Natural killer cell (primary cell): Measurements from ENCODE around the gene GPR4. TPM values are rescaled to one million over a fixed set of nuclear protein-coding genes. Genes with fewer than 3 reads are reported as not detected.

Experiments
- ATAC-seq, 3 donors: fragments of 150-1000 bp in 2 of 3; fragments of 200-7000 bp in 1 of 3; cut with Tn5 transposase; 1 replicate in 1 of 3; 2 replicates in 2 of 3; pipeline ENCODE4 v1.10.0; 2021; ENCODE audit warnings: mild to moderate bottlenecking in 2 of 3, moderate library complexity in 2 of 3
- DNase-seq, 2 donors: peaks; one replicate each; pipeline versions ENCODE4 v3.0.0 to v3.0.0-alpha.2; 2013 to 2021; ENCODE audit warnings: mixed read lengths in 1 of 2
- H3K27ac ChIP-seq: one replicate; pipeline ENCODE4 v1.5.1; 2013; ENCODE audit warnings: mild to moderate bottlenecking, low read length
- H3K27me3 ChIP-seq: one replicate; pipeline ENCODE4 v1.6.1; 2013; ENCODE audit warnings: low read length; ENCODE audit not compliant: control insufficient read depth, insufficient read depth
- H3K36me3 ChIP-seq: one replicate; pipeline ENCODE4 v1.6.1; 2013; ENCODE audit warnings: low read length; ENCODE audit not compliant: control insufficient read depth, insufficient read depth
- H3K4me1 ChIP-seq: one replicate; pipeline ENCODE4 v1.6.1; 2013; ENCODE audit warnings: low read length; ENCODE audit not compliant: control insufficient read depth, insufficient read depth
- H3K4me3 ChIP-seq: one replicate; pipeline ENCODE4 v1.5.1; 2013; ENCODE audit warnings: low read length
- H3K9me3 ChIP-seq: one replicate; pipeline ENCODE4 v1.6.1; 2013; ENCODE audit warnings: low read length; ENCODE audit not compliant: control insufficient read depth, insufficient read depth
- H3K27ac Mint-ChIP-seq, 2 donors: one replicate each; pipeline ENCODE4 v1.8.0; 2022; ENCODE audit warnings: mild to moderate bottlenecking in 2 of 2, mixed read lengths in 2 of 2, moderate library complexity in 1 of 2
- H3K27me3 Mint-ChIP-seq, 2 donors: one replicate each; pipeline ENCODE4 v1.8.0; 2022; ENCODE audit warnings: low read depth in 2 of 2, mixed read lengths in 2 of 2
- H3K36me3 Mint-ChIP-seq: one replicate; pipeline ENCODE4 v1.8.0; 2022; ENCODE audit warnings: mixed read lengths
- H3K4me1 Mint-ChIP-seq, 2 donors: one replicate each; pipeline ENCODE4 v1.8.0; 2022; ENCODE audit warnings: mixed read lengths in 2 of 2
- H3K4me3 Mint-ChIP-seq: one replicate; pipeline ENCODE4 v1.8.0; 2022; ENCODE audit warnings: mild to moderate bottlenecking, moderate library complexity, mixed read lengths
- H3K9me3 Mint-ChIP-seq, 2 donors: one replicate each; pipeline ENCODE4 v1.8.0; 2022; ENCODE audit warnings: mixed read lengths in 2 of 2
- CTCF ChIP-seq: fragments of 200-600 bp; IDR thresholded peaks from one replicate; pipeline ENCODE4 v1.8.0; 2022; ENCODE audit warnings: antibody characterized with exemption
- WGBS: methylation state at CpG from one replicate; pipeline ENCODE4 v1.1.7; 2013; ENCODE audit warnings: missing lambda C conversion rate; ENCODE audit not compliant: insufficient coverage; 5-methylcytosine and 5-hydroxymethylcytosine counted together
- intact Hi-C: fragments of 100-400 bp; cut with micrococcal nuclease; formaldehyde crosslinking; loops from one replicate; pipeline ENCODE4 v1.14.2; 2022
- total RNA-seq, 4 donors: library from RNA; stranded (reverse); fragments of 120-200 nt in 1 of 4; gene quantifications; one replicate each; pipeline versions ENCODE4 v1.2.3 to v1.2.4, GENCODE V29; 2013 to 2022

Gene GPR4
- total RNA-seq, 3 donors from 2014 or later (not counting 1 experiment from before 2014, with no cell fraction given), result 0.12 to 0.13 TPM; not detected in 1

- Histone ChIP-seq H3K27me3 (peaks cover 3% of the 10 kb centered on the region), H3K27ac (no peak overlapping the region), H3K9me3 (no peaks in the 10 kb centered on the region), H3K4me3 (no peak overlapping the region), H3K4me1 (peaks cover 19% of the 10 kb centered on the region), H3K36me3 (no peaks in the 10 kb centered on the region)
- 81% methylated on average over 4 of the region's 4 CpGs for WGBS
- H3K9me3 Mint-ChIP-seq, result no peaks in the 10 kb centered on the region
- DNase-seq (no peak), ATAC-seq (no peak)
- H3K4me3 Mint-ChIP-seq, result no peak overlapping the region
- H3K27ac Mint-ChIP-seq, result peak overlapping the region in 1 of 2 donors; percentile 53
- TF ChIP-seq CTCF, result no peak
- H3K27me3 Mint-ChIP-seq, result peaks cover 32 to 34% of the 10 kb centered on the region in 2 donors
- peaks cover 14 to 24% of the 10 kb centered on the region in 2 donors for H3K4me1 Mint-ChIP-seq
- no peaks in the 10 kb centered on the region for H3K36me3 Mint-ChIP-seq
- intact Hi-C loops, result no loop called here
Observed at GRCh38 chr19:45587873-45588272, 14.1 kb downstream of the GPR4 start.

GRCh38 chr19:45585158-45585577 lies 16.8 kb downstream of the GPR4 start:
- Mint-ChIP-seq H3K27me3 (peaks cover 10 to 12% of the 10 kb centered on the region in 2 donors), H3K36me3 (no peaks in the 10 kb centered on the region), H3K9me3 (no peaks in the 10 kb centered on the region), H3K4me3 (peak overlapping the region; percentile 89), H3K27ac (peak overlapping the region; percentile 95 to 96), H3K4me1 (peaks cover 14 to 33% of the 10 kb centered on the region in 2 donors)
- Histone ChIP-seq H3K27ac (peak overlapping the region; percentile 96), H3K27me3 (no peaks in the 10 kb centered on the region), H3K36me3 (no peaks in the 10 kb centered on the region), H3K4me3 (peak overlapping the region; percentile 77), H3K4me1 (peaks cover 16% of the 10 kb centered on the region), H3K9me3 (no peaks in the 10 kb centered on the region)
- DNase-seq (no peak), ATAC-seq (no peak)
- 14% methylated on average over 6 of the region's 7 CpGs for WGBS
- intact Hi-C loops, result no loop called here
- no peak for TF ChIP-seq CTCF

GRCh38 chr19:45584332-45585157 lies 17.5 kb downstream of the GPR4 start, which contains the start of gene OPA3:
OPA3 (minus strand) TSS chr19:45584802; CDS start chr19:45584764, 38 bp downstream.
- Mint-ChIP-seq H3K27me3 (peaks cover 4 to 6% of the 10 kb centered on the region in 2 donors), H3K4me1 (peaks cover 14 to 33% of the 10 kb centered on the region in 2 donors), H3K27ac (peak within 1 kb of the TSS; percentile 95 to 96), H3K36me3 (no peaks in the 10 kb centered on the region), H3K9me3 (no peaks in the 10 kb centered on the region), H3K4me3 (peak within 1 kb of the TSS; percentile 89)
- Histone ChIP-seq H3K27me3 (no peaks in the 10 kb centered on the region), H3K4me1 (peaks cover 16% of the 10 kb centered on the region), H3K4me3 (peak within 1 kb of the TSS; percentile 77), H3K27ac (peak within 1 kb of the TSS; percentile 96), H3K36me3 (no peaks in the 10 kb centered on the region), H3K9me3 (no peaks in the 10 kb centered on the region)
- DNase-seq (peak; percentile 98 to 100), ATAC-seq (peak; percentile 84 to 95 (median 84))
- no peak for TF ChIP-seq CTCF
- intact Hi-C loops, result loop anchor here (1.0 kb wide), 3 partner anchors 58 to 108 kb away; partner anchors contain the start of genes QPCTL and VASP
- WGBS, result 0% methylated on average over 58 of the region's 63 CpGs
